GM12892 (cell line): ENCODE measurements around the gene ATP6V0A1.

Source experiments
- POLR2A ChIP-seq: IDR thresholded peaks from 2 replicates; pipeline ENCODE4 v1.6.1; 2011; ENCODE audit warnings: low read depth, low read length, control low read depth
- POLR2AphosphoS5 ChIP-seq: IDR thresholded peaks from 2 replicates; pipeline ENCODE4 v1.6.1; 2011; ENCODE audit warnings: low read depth, low read length, control low read depth
- TAF1 ChIP-seq: IDR thresholded peaks from 2 replicates; pipeline ENCODE4 v1.6.1; 2011; ENCODE audit warnings: low read depth, mild to moderate bottlenecking, control low read depth, low read length, borderline replicate concordance

DNA sequence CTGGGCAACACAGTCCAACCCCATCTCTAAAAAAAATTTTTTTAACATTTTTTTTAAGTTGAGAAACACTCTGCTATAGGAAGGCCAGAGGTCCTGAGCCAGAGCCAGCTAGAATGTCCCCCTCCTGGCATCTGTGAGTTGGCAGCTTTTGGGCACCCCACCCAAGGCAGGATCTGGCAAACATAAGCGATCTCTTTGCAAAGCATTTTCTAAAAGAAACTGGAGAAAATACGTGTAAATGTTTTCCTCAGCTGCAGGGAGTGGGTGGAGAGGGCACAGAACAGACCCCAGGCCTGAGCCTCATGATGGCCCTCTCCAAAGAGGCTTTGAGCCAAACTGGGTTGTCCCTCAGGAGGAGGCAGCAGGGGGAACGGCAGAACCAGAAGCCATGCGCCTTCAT, 47.3 kb upstream of the ATP6V0A1 start:
- no peak for TF ChIP-seq POLR2A
- TF ChIP-seq POLR2AphosphoS5, result no peak
- no peak for TF ChIP-seq TAF1
